IPS-18a (cell line): ENCODE measurements around the gene SLC7A8.
"Not testable (repeated sequence)": the region's sequence is repeated elsewhere in the genome, so short reads cannot be mapped to it uniquely, and the experiment has no call there.

ENCODE experiments used
- H3K27ac ChIP-seq: one replicate; pipeline ENCODE4 v1.5.1; 2013; ENCODE audit warnings: low read length
- H3K27me3 ChIP-seq: one replicate; pipeline ENCODE4 v1.6.1; 2013; ENCODE audit warnings: mild to moderate bottlenecking, low read length; ENCODE audit not compliant: control insufficient read depth, insufficient read depth
- H3K36me3 ChIP-seq: one replicate; pipeline ENCODE4 v1.6.1; 2013; ENCODE audit warnings: low read depth, low read length; ENCODE audit not compliant: control insufficient read depth
- H3K4me1 ChIP-seq: one replicate; pipeline ENCODE4 v1.6.1; 2013; ENCODE audit warnings: low read depth, low read length; ENCODE audit not compliant: control insufficient read depth
- H3K4me3 ChIP-seq: one replicate; pipeline ENCODE4 v1.5.1; 2013; ENCODE audit warnings: low read length
- H3K9ac ChIP-seq: one replicate; pipeline ENCODE4 v1.6.1; 2013; ENCODE audit warnings: mild to moderate bottlenecking, low read length, moderate library complexity
- H3K9me3 ChIP-seq: one replicate; pipeline ENCODE4 v1.6.1; 2013; ENCODE audit warnings: low read depth, low read length; ENCODE audit not compliant: control insufficient read depth

The SLC7A8 gene

DNA sequence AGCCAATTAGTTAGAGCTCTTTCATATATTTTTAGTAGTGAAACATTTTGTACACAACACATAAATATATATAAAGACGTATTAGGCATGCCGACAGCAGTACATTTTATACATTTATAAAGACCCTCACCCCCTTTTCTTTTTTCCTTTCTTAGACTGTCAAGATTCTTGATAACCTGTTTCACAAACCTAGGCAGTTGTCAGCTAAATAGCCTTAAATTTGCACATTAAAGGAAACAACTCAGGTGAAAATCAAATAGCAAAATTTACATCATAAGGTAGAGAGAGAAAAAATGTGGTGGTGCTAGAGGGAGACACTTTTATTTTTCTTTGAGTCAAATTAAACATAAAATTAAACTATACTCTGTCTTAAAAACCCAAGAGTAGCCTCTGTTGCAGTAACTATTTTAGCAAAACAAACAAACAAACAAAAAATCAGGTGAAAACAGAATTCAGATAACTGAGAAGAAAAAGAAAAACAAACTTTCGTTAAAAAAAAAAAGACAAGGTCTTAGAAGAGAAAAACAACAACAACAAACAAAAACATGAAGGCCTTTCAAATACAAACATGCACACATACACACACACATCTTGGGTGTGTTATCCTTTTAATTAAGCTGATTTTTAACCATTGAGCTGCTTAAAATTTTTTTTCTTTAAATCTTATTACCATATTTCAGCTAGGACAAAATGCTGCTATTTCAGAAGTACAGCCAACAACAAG is 23.1 kb upstream of the SLC7A8 start:
- Histone ChIP-seq H3K27me3 (no peaks in the 10 kb centered on the region), H3K36me3 (no peaks in the 10 kb centered on the region), H3K9ac (peak overlapping the region; percentile 43), H3K27ac (peak overlapping the region; percentile 79), H3K9me3 (no peaks in the 10 kb centered on the region), H3K4me3 (peak overlapping the region; percentile 60), H3K4me1 (peaks cover 23% of the 10 kb centered on the region)

DNA sequence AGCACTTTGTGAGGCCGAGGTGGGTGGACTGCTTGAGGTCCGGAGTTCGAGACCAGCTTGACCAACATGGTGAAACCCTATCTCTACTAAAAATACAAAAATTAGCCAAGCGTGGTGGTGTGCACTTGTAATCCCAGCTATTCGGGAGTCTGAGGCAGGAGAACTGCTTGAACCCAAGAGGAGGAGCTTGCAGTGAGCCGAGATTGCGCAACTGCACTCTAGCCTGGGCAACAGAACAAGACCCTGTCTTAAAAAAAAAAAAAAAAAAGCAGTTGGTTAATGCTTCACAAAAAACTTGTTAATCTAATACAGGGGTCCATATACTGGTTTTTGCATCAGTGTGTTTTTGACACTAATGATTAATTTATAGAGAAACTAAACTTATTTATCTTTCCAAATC is 18.5 kb upstream of the SLC7A8 start:
- Histone ChIP-seq H3K9ac (no peak overlapping the region), H3K9me3 (no peaks in the 10 kb centered on the region), H3K4me3 (no peak overlapping the region), H3K27me3 (no peaks in the 10 kb centered on the region), H3K36me3 (no peaks in the 10 kb centered on the region), H3K4me1 (peaks cover 20% of the 10 kb centered on the region), H3K27ac (no peak overlapping the region)

GRCh38 chr14:23199141-23199540 is 15.7 kb upstream of the SLC7A8 start:
- H3K9ac ChIP-seq, H3K4me3 ChIP-seq, H3K9me3 ChIP-seq, H3K27ac ChIP-seq, H3K36me3 ChIP-seq, H3K27me3 ChIP-seq: not testable (repeated sequence)
- H3K4me1 ChIP-seq: peaks cover 11% of the 10 kb centered on the region

- not testable (repeated sequence) for H3K9me3 ChIP-seq, H3K36me3 ChIP-seq, H3K27me3 ChIP-seq, H3K4me3 ChIP-seq, H3K27ac ChIP-seq, H3K9ac ChIP-seq
- H3K4me1 ChIP-seq: peaks cover 11% of the 10 kb centered on the region
Observed at GRCh38 chr14:23196487-23196886, 13.0 kb upstream of the SLC7A8 start.

DNA sequence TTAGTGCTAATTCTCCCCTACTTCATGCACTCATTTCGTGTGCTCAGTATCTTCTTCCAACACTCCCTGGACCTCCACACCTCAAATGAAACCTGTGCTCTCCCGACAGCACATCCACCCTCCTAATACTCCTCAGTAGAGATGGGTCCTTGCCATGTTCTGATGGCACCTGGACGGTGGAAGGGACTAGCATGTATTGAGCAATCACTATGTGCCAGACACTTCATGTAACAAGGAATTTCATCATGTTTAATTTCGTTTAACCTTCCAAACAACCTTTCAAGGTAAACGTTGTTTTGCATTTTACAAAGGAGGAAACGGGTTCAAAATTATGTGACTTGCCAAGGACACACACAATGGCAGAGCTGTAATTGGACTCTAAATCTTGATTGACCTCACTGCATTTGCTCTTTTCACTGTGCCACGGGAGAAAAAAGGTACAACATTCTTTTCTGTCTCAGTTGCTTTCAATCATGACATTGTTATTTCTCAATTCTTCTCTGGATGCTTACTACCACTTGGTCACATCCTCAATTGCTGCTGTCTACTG is 12.2 kb upstream of the SLC7A8 start:
- Histone ChIP-seq H3K36me3 (no peaks in the 10 kb centered on the region), H3K4me3 (no peak overlapping the region), H3K9ac (no peak overlapping the region), H3K27me3 (no peaks in the 10 kb centered on the region), H3K9me3 (no peaks in the 10 kb centered on the region), H3K4me1 (peaks cover 11% of the 10 kb centered on the region), H3K27ac (no peak overlapping the region)

DNA sequence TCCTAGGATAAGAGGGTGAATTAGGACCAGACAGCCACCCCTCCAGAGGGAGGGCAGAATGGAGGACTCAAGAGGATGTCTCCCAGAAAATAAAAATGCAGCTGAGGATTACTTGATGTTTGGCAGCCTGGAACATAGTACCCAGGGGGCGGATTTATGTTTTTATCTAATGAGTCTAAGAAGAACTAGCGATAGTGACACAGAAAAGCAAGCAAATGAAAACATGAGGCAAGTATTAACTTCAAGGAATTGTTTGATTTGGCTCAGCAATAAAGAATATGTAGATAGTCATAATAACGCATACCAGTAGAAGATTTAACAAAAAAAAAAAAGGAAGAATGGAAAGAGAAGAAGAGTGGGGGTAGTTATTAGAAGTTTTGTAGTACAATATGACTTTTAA is 10.0 kb upstream of the SLC7A8 start:
- H3K9ac ChIP-seq: no peak overlapping the region
- H3K9me3 ChIP-seq: no peaks in the 10 kb centered on the region
- no peak overlapping the region for H3K4me3 ChIP-seq
- H3K27ac ChIP-seq: no peak overlapping the region
- H3K27me3 ChIP-seq: no peaks in the 10 kb centered on the region
- H3K4me1 ChIP-seq: peaks cover 7% of the 10 kb centered on the region
- H3K36me3 ChIP-seq: no peaks in the 10 kb centered on the region

- Histone ChIP-seq H3K27ac (no peak overlapping the region), H3K36me3 (no peaks in the 10 kb centered on the region), H3K4me3 (no peak overlapping the region), H3K27me3 (no peaks in the 10 kb centered on the region), H3K4me1 (peaks cover 14% of the 10 kb centered on the region), H3K9me3 (no peaks in the 10 kb centered on the region), H3K9ac (no peak overlapping the region)
Observed at GRCh38 chr14:23187925-23188324, 4.5 kb upstream of the SLC7A8 start.

GRCh38 chr14:23186913-23187654 is 3.6 kb upstream of the SLC7A8 start:
- Histone ChIP-seq H3K36me3 (no peaks in the 10 kb centered on the region), H3K9ac (no peak overlapping the region), H3K9me3 (no peaks in the 10 kb centered on the region), H3K27ac (no peak overlapping the region), H3K27me3 (no peaks in the 10 kb centered on the region), H3K4me1 (peaks cover 14% of the 10 kb centered on the region), H3K4me3 (no peak overlapping the region)

GRCh38 chr14:23185063-23185462 is 1.6 kb upstream of the SLC7A8 start:
- Histone ChIP-seq H3K36me3 (no peaks in the 10 kb centered on the region), H3K4me1 (peaks cover 22% of the 10 kb centered on the region), H3K27ac (no peak overlapping the region), H3K4me3 (no peak overlapping the region), H3K27me3 (no peaks in the 10 kb centered on the region), H3K9me3 (no peaks in the 10 kb centered on the region), H3K9ac (no peak overlapping the region)

DNA sequence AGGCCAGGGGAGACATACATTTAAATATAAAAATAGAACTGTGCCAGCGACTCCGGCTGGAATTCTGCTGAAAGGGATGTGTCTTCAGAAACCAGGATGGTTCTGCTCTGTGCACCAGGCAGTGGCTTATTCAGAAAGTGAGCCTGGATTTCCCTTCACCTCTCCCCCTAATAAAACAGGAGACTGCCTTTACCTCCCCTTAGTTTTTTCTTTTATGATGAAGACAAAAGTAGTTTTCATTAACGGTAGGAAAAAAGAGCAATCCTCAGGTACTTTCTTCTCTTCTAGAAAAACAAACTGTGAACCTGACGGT is 346 bp downstream of the SLC7A8 start:
- Histone ChIP-seq H3K4me1 (peaks cover 26% of the 10 kb centered on the region), H3K9me3 (no peaks in the 10 kb centered on the region), H3K9ac (peak overlapping the region; percentile 64), H3K27ac (peak overlapping the region; percentile 25), H3K4me3 (peak overlapping the region; percentile 78), H3K36me3 (peaks cover 3% of the 10 kb centered on the region), H3K27me3 (no peaks in the 10 kb centered on the region)

DNA sequence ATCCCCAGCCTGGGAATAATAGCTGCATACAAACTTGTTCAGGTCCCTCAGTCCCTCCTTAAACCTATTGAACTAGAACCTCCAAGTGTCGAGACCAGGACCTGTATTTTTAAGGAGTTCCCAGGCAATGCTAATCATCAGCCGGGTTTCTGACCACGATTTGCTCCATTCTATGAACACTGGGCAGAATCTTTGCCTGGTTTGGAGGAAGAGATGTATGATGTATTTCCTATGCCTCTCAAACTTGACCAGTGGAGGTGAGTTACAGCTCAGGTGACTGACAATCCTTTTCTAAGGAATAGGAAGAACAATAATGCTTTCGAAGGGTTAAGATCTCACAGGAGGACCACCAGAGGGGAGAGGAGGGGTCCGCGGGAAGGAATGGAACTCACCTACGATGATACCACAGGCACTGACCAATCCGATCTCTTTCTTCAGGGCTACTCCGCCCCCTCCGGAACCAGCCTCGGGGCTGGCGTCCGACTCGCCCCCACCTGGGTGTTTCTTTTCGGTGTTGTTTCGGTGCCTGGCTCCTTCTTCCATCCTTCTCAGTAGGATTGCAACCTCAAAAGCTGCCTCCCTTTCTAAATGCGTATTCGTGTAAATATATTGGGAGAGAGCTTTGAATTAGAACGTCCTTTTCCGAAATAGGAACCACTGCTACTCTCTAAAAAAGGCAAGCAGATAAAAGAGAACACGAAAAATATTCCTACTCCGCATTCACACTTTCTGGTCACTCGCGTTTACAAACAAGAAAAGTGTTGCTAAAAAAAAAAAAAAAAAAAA is 895 bp downstream of the SLC7A8 start:
- H3K36me3 ChIP-seq: peaks cover 7% of the 10 kb centered on the region
- peak overlapping the region; percentile 64 for H3K9ac ChIP-seq
- peak overlapping the region; percentile 2 for H3K27ac ChIP-seq
- H3K9me3 ChIP-seq: no peaks in the 10 kb centered on the region
- peaks cover 24% of the 10 kb centered on the region for H3K4me1 ChIP-seq
- H3K27me3 ChIP-seq: no peaks in the 10 kb centered on the region
- H3K4me3 ChIP-seq: peak overlapping the region; percentile 78
